Mesenchymal stem cell (in vitro differentiated cells and primary cell): Measurements from ENCODE around the gene SPATA12.

ENCODE experiments used
- DNase-seq: peaks from one replicate; pipeline ENCODE4 v3.0.0-alpha.2; 2013
- H2AFZ ChIP-seq: one replicate; pipeline ENCODE4 v1.6.1; 2013; ENCODE audit warnings: low read depth, mild to moderate bottlenecking, control low read depth, inconsistent platforms, low read length, moderate library complexity
- H2AK5ac ChIP-seq: 2 replicates; pipeline ENCODE4 v1.6.1; 2013; ENCODE audit warnings: low read length, moderate library complexity, mild to moderate bottlenecking, inconsistent platforms; ENCODE audit not compliant: severe bottlenecking
- H2BK120ac ChIP-seq: one replicate; pipeline ENCODE4 v1.6.1; 2013; ENCODE audit warnings: low read depth, mild to moderate bottlenecking, inconsistent platforms, low read length, moderate library complexity
- H2BK12ac ChIP-seq, 2 experiments: one replicate each; pipeline ENCODE4 v1.6.1; 2013; ENCODE audit warnings: inconsistent platforms in 2 of 2, low read length in 2 of 2, mild to moderate bottlenecking in 2 of 2, moderate library complexity in 2 of 2, control low read depth in 1 of 2
- H2BK15ac ChIP-seq: one replicate; pipeline ENCODE4 v1.6.1; 2013; ENCODE audit warnings: mild to moderate bottlenecking, low read depth, inconsistent platforms; ENCODE audit not compliant: poor library complexity, severe bottlenecking
- H2BK5ac ChIP-seq: 2 replicates; pipeline ENCODE4 v1.6.1; 2013; ENCODE audit warnings: low read depth, mild to moderate bottlenecking, low read length, control low read depth, inconsistent platforms; ENCODE audit not compliant: poor library complexity, severe bottlenecking
- H3K14ac ChIP-seq, 2 experiments: one replicate each; pipeline ENCODE4 v1.6.1; 2013; ENCODE audit warnings: inconsistent platforms in 2 of 2, low read length in 2 of 2, control low read depth in 1 of 2, mild to moderate bottlenecking in 1 of 2, moderate library complexity in 1 of 2
- H3K18ac ChIP-seq, 2 experiments: one replicate each; pipeline ENCODE4 v1.6.1; 2013; ENCODE audit warnings: inconsistent platforms in 2 of 2, low read length in 2 of 2, control low read depth in 1 of 2, low read depth in 1 of 2, mild to moderate bottlenecking in 1 of 2
- H3K23ac ChIP-seq, 2 experiments: one replicate each; pipeline ENCODE4 v1.6.1; 2013; ENCODE audit warnings: inconsistent platforms in 2 of 2, low read length in 2 of 2, mild to moderate bottlenecking in 2 of 2, moderate library complexity in 2 of 2, control low read depth in 1 of 2
- H3K27ac ChIP-seq: 2 replicates; pipeline ENCODE4 v1.5.1; 2013; ENCODE audit warnings: mild to moderate bottlenecking, moderate library complexity, low read length, control low read depth, inconsistent platforms; ENCODE audit not compliant: poor library complexity, severe bottlenecking
- H3K27me3 ChIP-seq, 2 experiments: 2 replicates each; pipeline versions ENCODE4 v1.6.1 to v1.7.0; 2013; ENCODE audit warnings: low read length in 2 of 2, mild to moderate bottlenecking in 2 of 2, moderate library complexity in 2 of 2, control low read depth in 1 of 2, inconsistent platforms in 1 of 2; ENCODE audit not compliant: control insufficient read depth in 1 of 2, insufficient read depth in 1 of 2
- H3K36me3 ChIP-seq, 2 experiments: 2 replicates each; pipeline versions ENCODE4 v1.6.1 to v1.7.0; 2013; ENCODE audit warnings: low read length in 2 of 2, control low read depth in 1 of 2, inconsistent platforms in 1 of 2, low read depth in 1 of 2, mild to moderate bottlenecking in 1 of 2; ENCODE audit not compliant: insufficient read depth in 2 of 2, control insufficient read depth in 1 of 2
- H3K4ac ChIP-seq, 2 experiments: one replicate each; pipeline ENCODE4 v1.6.1; 2013; ENCODE audit warnings: inconsistent platforms in 2 of 2, low read length in 2 of 2, mild to moderate bottlenecking in 2 of 2, moderate library complexity in 2 of 2, control low read depth in 1 of 2, low read depth in 1 of 2
- H3K4me1 ChIP-seq: 2 replicates; pipeline ENCODE4 v1.6.1; 2013; ENCODE audit warnings: low read depth, low read length, control low read depth; ENCODE audit not compliant: control insufficient read depth, insufficient read depth
- H3K4me2 ChIP-seq: 2 replicates; pipeline ENCODE4 v1.6.1; 2013; ENCODE audit warnings: low read length, mild to moderate bottlenecking, inconsistent platforms; ENCODE audit not compliant: poor library complexity, severe bottlenecking
- H3K4me3 ChIP-seq, 2 experiments: 2 replicates each; pipeline versions ENCODE4 v1.5.1 to v1.7.0; 2013; ENCODE audit warnings: low read length in 2 of 2, mild to moderate bottlenecking in 2 of 2, control low read depth in 1 of 2, low read depth in 1 of 2; ENCODE audit not compliant: insufficient read depth in 1 of 2
- H3K79me1 ChIP-seq: replicated peaks from 2 replicates; pipeline ENCODE4 v1.6.1; 2013; ENCODE audit warnings: mild to moderate bottlenecking, control low read depth, low read length, inconsistent platforms; ENCODE audit not compliant: poor library complexity, severe bottlenecking
- H3K9ac ChIP-seq: 2 replicates; pipeline ENCODE4 v1.7.0; 2013; ENCODE audit warnings: mild to moderate bottlenecking, low read length, moderate library complexity
- H3K9me3 ChIP-seq: 2 replicates; pipeline ENCODE4 v1.7.0; 2013; ENCODE audit warnings: mild to moderate bottlenecking, low read length; ENCODE audit not compliant: control insufficient read depth
- H4K8ac ChIP-seq: one replicate; pipeline ENCODE4 v1.6.1; 2013; ENCODE audit warnings: inconsistent platforms, mild to moderate bottlenecking, low read length, moderate library complexity
- H4K91ac ChIP-seq: one replicate; pipeline ENCODE4 v1.6.1; 2013; ENCODE audit warnings: mild to moderate bottlenecking, low read length, inconsistent platforms
- WGBS: methylation state at CpG from one replicate; pipeline ENCODE4 v1.1.7; 2013; ENCODE audit warnings: mixed read lengths; 5-methylcytosine and 5-hydroxymethylcytosine counted together

Gene SPATA12

DNA sequence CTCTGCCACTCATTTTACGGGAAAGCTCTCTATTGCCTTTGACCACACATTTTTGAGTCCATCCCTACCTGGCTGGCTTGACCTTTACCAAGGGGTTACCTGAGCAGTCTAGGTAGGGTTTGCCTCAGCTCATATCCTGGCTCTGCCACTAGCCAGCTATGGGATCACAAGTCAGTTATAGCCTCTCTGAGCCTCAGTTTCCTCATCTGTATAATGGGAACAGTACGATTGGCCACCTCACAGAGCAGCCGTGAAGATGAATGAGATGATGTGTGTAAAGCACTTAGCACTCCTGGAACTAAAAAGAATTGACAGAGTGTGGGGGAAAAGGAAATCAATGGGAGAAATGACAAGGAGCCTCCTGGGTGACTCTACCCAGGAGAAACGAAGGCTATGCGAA, 28.0 kb downstream of the SPATA12 start:
- Histone ChIP-seq H3K4me3 (no peak overlapping the region), H3K79me1 (no peaks in the 10 kb centered on the region), H3K18ac (no peak overlapping the region), H3K27ac (no peak overlapping the region), H2BK15ac (no peak overlapping the region), H3K4me2 (no peak overlapping the region), H2BK12ac (no peak overlapping the region), H4K8ac (no peak overlapping the region), H3K23ac (no peak overlapping the region), H4K91ac (peak overlapping the region; percentile 18), H2AK5ac (no peak overlapping the region), H3K4me1 (no peaks in the 10 kb centered on the region), H2BK120ac (no peak overlapping the region), H3K27me3 (no peaks in the 10 kb centered on the region), H2BK5ac (no peak overlapping the region), H3K9me3 (no peaks in the 10 kb centered on the region), H3K9ac (no peak overlapping the region), H3K14ac (no peak overlapping the region), H3K4ac (no peak overlapping the region), H3K36me3 (no peaks in the 10 kb centered on the region), H2AFZ (no peak overlapping the region)
- WGBS, result 86% methylated on average over 5 of the region's 5 CpGs
- no peak for DNase-seq

DNA sequence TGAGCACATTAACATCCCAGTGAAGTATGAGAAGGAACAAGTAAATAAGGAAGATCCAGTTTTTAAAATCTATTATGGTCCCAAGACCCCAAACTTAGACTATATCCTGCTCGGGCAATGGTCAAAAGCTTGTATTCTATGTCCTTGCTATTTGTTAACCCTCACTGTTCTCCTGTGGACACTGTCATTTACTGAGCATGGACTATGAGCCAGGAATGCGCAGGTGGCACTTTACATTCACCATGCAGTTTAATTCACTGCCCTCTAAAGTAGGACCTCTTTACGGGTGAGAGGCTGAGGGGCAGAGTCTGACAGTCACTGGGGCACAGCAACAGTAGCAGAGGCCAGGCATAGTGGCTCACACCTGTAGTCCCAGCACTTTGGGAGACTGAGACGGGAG, 28.6 kb downstream of the SPATA12 start:
- H3K79me1 ChIP-seq, result no peaks in the 10 kb centered on the region

DNA sequence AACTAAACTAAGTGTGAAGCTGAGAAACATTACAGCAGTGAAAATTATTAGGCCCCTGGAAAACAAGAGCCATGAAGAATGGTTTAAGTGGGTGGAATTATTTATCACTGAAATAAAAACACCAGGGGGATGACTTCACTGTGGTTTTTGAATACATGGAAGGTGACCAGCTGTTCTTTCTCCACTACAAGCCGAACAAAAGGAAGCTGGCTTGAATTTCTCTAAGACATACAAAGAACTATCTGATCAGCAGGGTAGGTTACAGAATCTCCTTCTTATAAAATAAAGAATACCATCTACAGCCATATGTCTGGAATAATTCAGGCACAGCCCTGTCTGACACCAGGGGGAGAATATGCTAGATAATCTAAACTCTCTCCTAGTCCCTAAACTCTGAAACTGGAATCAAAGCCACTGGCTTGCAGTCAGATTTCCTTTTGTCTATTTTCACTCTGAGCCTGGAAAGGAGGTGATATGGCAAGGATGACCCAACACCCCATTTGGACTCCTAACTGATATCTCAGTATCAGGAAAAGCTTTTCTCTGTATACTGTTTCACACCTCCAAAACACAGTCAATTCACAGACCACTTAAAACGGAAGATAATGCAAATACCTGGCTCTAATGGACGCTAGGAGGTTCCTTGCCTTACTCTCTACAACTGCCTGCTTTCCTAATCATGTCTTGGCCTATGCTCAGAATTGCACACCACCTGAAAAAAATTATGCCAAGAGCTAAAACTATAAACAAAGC, 31.2 kb downstream of the SPATA12 start:
- Histone ChIP-seq H3K79me1 (no peaks in the 10 kb centered on the region), H3K4ac (no peak overlapping the region), H3K9me3 (no peaks in the 10 kb centered on the region), H2BK5ac (no peak overlapping the region), H4K91ac (no peak overlapping the region), H4K8ac (no peak overlapping the region), H2AFZ (no peak overlapping the region), H3K27ac (no peak overlapping the region), H3K14ac (no peak overlapping the region), H3K23ac (no peak overlapping the region), H3K18ac (no peak overlapping the region), H2BK12ac (no peak overlapping the region), H2AK5ac (no peak overlapping the region), H3K4me3 (peak overlapping the region in 1 of 2 experiments; percentile 40), H3K36me3 (no peaks in the 10 kb centered on the region), H2BK15ac (no peak overlapping the region), H3K4me2 (no peak overlapping the region), H3K27me3 (no peaks in the 10 kb centered on the region), H3K9ac (peak overlapping the region; percentile 78), H2BK120ac (no peak overlapping the region), H3K4me1 (no peaks in the 10 kb centered on the region)
- 70% methylated on average over 3 of the region's 3 CpGs for WGBS
- DNase-seq, result peak; percentile 16

More for the DNA sequence above, 28.6 kb downstream of the SPATA12 start:
- Histone ChIP-seq H3K9me3 (no peaks in the 10 kb centered on the region), H2BK15ac (no peak overlapping the region), H3K4me1 (no peaks in the 10 kb centered on the region), H3K4me3 (no peak overlapping the region), H2AFZ (no peak overlapping the region), H3K36me3 (no peaks in the 10 kb centered on the region), H3K23ac (no peak overlapping the region), H2BK120ac (no peak overlapping the region), H3K4me2 (no peak overlapping the region), H3K4ac (no peak overlapping the region), H3K9ac (no peak overlapping the region), H4K91ac (no peak overlapping the region), H3K18ac (no peak overlapping the region), H3K27ac (no peak overlapping the region), H2BK12ac (no peak overlapping the region), H3K27me3 (no peaks in the 10 kb centered on the region), H2AK5ac (no peak overlapping the region), H4K8ac (no peak overlapping the region), H2BK5ac (no peak overlapping the region), H3K14ac (no peak overlapping the region)
- 93% methylated on average over 4 of the region's 4 CpGs for WGBS
- no peak for DNase-seq

GRCh38 chr3:57093489-57093888, 33.0 kb downstream of the SPATA12 start:
- no peaks in the 10 kb centered on the region for H3K79me1 ChIP-seq
- no peak overlapping the region for H3K18ac ChIP-seq
- no peaks in the 10 kb centered on the region for H3K4me1 ChIP-seq
- H3K36me3 ChIP-seq, result peaks cover 3 to 13% of the 10 kb centered on the region in 2 experiments
- no peak overlapping the region for H3K23ac ChIP-seq
- no peak overlapping the region for H2BK5ac ChIP-seq
- no peaks in the 10 kb centered on the region for H3K27me3 ChIP-seq
- no peak overlapping the region for H2BK12ac ChIP-seq
- H2BK15ac ChIP-seq, result no peak overlapping the region
- no peak overlapping the region for H3K14ac ChIP-seq
- no peak overlapping the region for H2AK5ac ChIP-seq
- no peak overlapping the region for H4K91ac ChIP-seq
- no peak for DNase-seq
- no peak overlapping the region for H3K27ac ChIP-seq
- no peak overlapping the region for H4K8ac ChIP-seq
- no peak overlapping the region for H3K4me2 ChIP-seq
- no peak overlapping the region for H2BK120ac ChIP-seq
- no peak overlapping the region for H3K4ac ChIP-seq
- peak overlapping the region; percentile 80 for H3K9ac ChIP-seq
- H3K9me3 ChIP-seq, result no peaks in the 10 kb centered on the region
- H2AFZ ChIP-seq, result no peak overlapping the region
- peak overlapping the region in 1 of 2 experiments; percentile 65 for H3K4me3 ChIP-seq
